H1 (cell line): Measurements from ENCODE around the gene GNAS. TPM values are rescaled to one million over a fixed set of nuclear protein-coding genes. Genes with fewer than 3 reads are reported as not detected.

Experiments used
- ASH2L ChIP-seq: fragments of 200-600, 300-600 bp; sonication (generic); IDR thresholded peaks from one replicate; pipeline ENCODE4 v1.7.1; 2017; ENCODE audit warnings: low read length
- JUN ChIP-seq: IDR thresholded peaks from 2 replicates; pipeline ENCODE4 v1.6.1; 2011; ENCODE audit warnings: low read depth, mild to moderate bottlenecking, improper control_type of control experiment, low read length
- TAF1 ChIP-seq: IDR thresholded peaks from 2 replicates; pipeline ENCODE4 v1.6.1; 2011; ENCODE audit warnings: mild to moderate bottlenecking, low read depth, low read length
- polyA plus RNA-seq, 7 experiments: library from polyadenylated mRNA; depleted of rRNA in 3 of 7; stranded (reverse) in 5 of 7; unstranded in 2 of 7; fragments of >200 nt in 5 of 7; fragments of 200-250 nt in 2 of 7; gene quantifications; 1 replicate in 5 of 7; 2 replicates in 1 of 7; 4 replicates in 1 of 7; pipeline versions ENCODE4 v1.2.1 to v1.2.3, GENCODE V29; 2011 to 2013; ENCODE audit warnings: missing spikeins in 2 of 7, mixed read lengths in 2 of 7
- total RNA-seq: library from RNA; stranded (reverse); fragmentation: NEBNext Ultra II Directional; extraction: Animal tissue kit (Norgen Biotek cat#: 25700); gene quantifications from 2 replicates; pipeline ENCODE4 v1.2.1, GENCODE V29; 2021

GNAS gene
- total and polyA plus RNA-seq, 2 of the 8 experiments (the other 6 are each of a cell fraction or from before 2014, with no cell fraction given): 989 to 1,613 TPM

- no peak for TF ChIP-seq TAF1
- TF ChIP-seq JUN: no peak
- no peak for TF ChIP-seq ASH2L
- TF ChIP-seq, all 59 proteins: peak for 0
These were observed 27.9 kb downstream of the GNAS start (continued) for GRCh38 chr20:58880441-58880840.
